H1 (cell line): ENCODE data around the gene GP2. TPM values are rescaled to one million over a fixed set of nuclear protein-coding genes. Genes with fewer than 3 reads are reported as not detected.

ENCODE experiments used
- CTCF ChIA-PET: fragments of 300-600 bp; sonication (Branson Sonifier 250); formaldehyde crosslinking; loops from one replicate; lab custom pipeline; 2021; ENCODE audit not compliant: partially characterized antibody; lab: Charles Lee
- POLR2A ChIA-PET: fragments of 300-600 bp; sonication (Branson Sonifier 250); formaldehyde crosslinking; loops from one replicate; lab custom pipeline; 2021; ENCODE audit warnings: inconsistent platforms; ENCODE audit not compliant: partially characterized antibody; lab: Charles Lee
- DNase-seq, 2 experiments: peaks; one replicate each; pipeline versions ENCODE4 v3.0.0 to v3.0.0-alpha.2; 2010 to 2022; ENCODE audit warnings: low spot score in 2 of 2, low read depth in 1 of 2, mixed read lengths in 1 of 2
- FAIRE-seq: peaks from 2 replicates; lab custom pipeline; 2011; peaks lifted over from hg19 to GRCh38; lab: Jason Lieb, UNC
- H2AFZ ChIP-seq: 2 replicates; pipeline ENCODE4 v1.8.1; 2012; ENCODE audit warnings: low read length, inconsistent platforms
- H2AK5ac ChIP-seq: 2 replicates; pipeline ENCODE4 v1.6.1; 2013; ENCODE audit warnings: low read depth, low read length
- H2BK120ac ChIP-seq: replicated peaks from 2 replicates; pipeline ENCODE3; 2013; ENCODE audit warnings: low read depth, low read length, inconsistent platforms
- H2BK12ac ChIP-seq: 2 replicates; pipeline ENCODE4 v1.6.1; 2013; ENCODE audit warnings: low read depth, low read length
- H2BK15ac ChIP-seq: 2 replicates; pipeline ENCODE4 v1.6.1; 2013; ENCODE audit warnings: low read length
- H2BK20ac ChIP-seq: 2 replicates; pipeline ENCODE4 v1.6.1; 2013; ENCODE audit warnings: low read length
- H2BK5ac ChIP-seq: 2 replicates; pipeline ENCODE4 v1.6.1; 2013; ENCODE audit warnings: low read depth, low read length
- H3K14ac ChIP-seq: 2 replicates; pipeline ENCODE4 v1.6.1; 2013; ENCODE audit warnings: inconsistent platforms; ENCODE audit not compliant: insufficient read length
- H3K18ac ChIP-seq: 2 replicates; pipeline ENCODE4 v1.6.1; 2013; ENCODE audit warnings: low read length; ENCODE audit errors: extremely low read depth
- H3K23ac ChIP-seq: 2 replicates; pipeline ENCODE4 v1.6.1; 2013; ENCODE audit warnings: inconsistent platforms; ENCODE audit not compliant: insufficient read length
- H3K23me2 ChIP-seq: 2 replicates; pipeline ENCODE4 v1.6.1; 2013; ENCODE audit warnings: low read depth, low read length
- H3K27ac ChIP-seq: 2 replicates; pipeline ENCODE4 v1.6.1; 2011; ENCODE audit warnings: low read depth, low read length, inconsistent platforms
- H3K27me3 ChIP-seq, 4 experiments: replicated peaks in 1 of 4; 1 replicate in 1 of 4; 2 replicates in 3 of 4; pipeline versions ENCODE4 v1.6.1 to v1.8.1; 2011 to 2013; ENCODE audit warnings: low read length in 3 of 4, mild to moderate bottlenecking in 3 of 4, inconsistent platforms in 2 of 4, mixed read lengths in 2 of 4, moderate library complexity in 1 of 4; ENCODE audit not compliant: control insufficient read depth in 3 of 4, insufficient read depth in 3 of 4; ENCODE audit errors: extremely low read depth in 1 of 4
- H3K36me3 ChIP-seq, 4 experiments: 2 replicates each; pipeline versions ENCODE4 v1.6.1 to v1.8.1; 2011 to 2013; ENCODE audit warnings: mild to moderate bottlenecking in 4 of 4, low read length in 3 of 4, moderate library complexity in 2 of 4, control low read depth in 1 of 4, inconsistent platforms in 1 of 4; ENCODE audit not compliant: insufficient read depth in 4 of 4, control insufficient read depth in 2 of 4
- H3K4ac ChIP-seq: replicated peaks from 2 replicates; pipeline ENCODE3; 2013; ENCODE audit warnings: low read length, low read depth, mixed read lengths, inconsistent platforms; ENCODE audit not compliant: insufficient read length
- H3K4me1 ChIP-seq, 4 experiments: replicated peaks in 1 of 4; 1 replicate in 1 of 4; 2 replicates in 3 of 4; pipeline versions ENCODE4 v1.6.1 to v1.8.1; 2011 to 2013; ENCODE audit warnings: low read length in 3 of 4, inconsistent platforms in 2 of 4, mixed read lengths in 1 of 4; ENCODE audit not compliant: insufficient read depth in 4 of 4, control insufficient read depth in 3 of 4
- H3K4me2 ChIP-seq, 2 experiments: 2 replicates each; pipeline versions ENCODE4 v1.6.1 to v1.8.1; 2011 to 2013; ENCODE audit warnings: low read depth in 2 of 2, low read length in 2 of 2, control low read depth in 1 of 2, inconsistent platforms in 1 of 2, mild to moderate bottlenecking in 1 of 2; ENCODE audit not compliant: insufficient read depth in 1 of 2
- H3K4me3 ChIP-seq, 4 experiments: fragments of 200-600, 300-600 bp in 1 of 4; sonication (generic), shearing (Covaris generic), sonication (Bioruptor Twin) in 1 of 4; 2 replicates each; pipeline versions ENCODE4 v1.5.1 to v1.8.1; 2011 to 2016; ENCODE audit warnings: low read length in 4 of 4, low read depth in 3 of 4, control low read depth in 2 of 4, inconsistent platforms in 2 of 4, mild to moderate bottlenecking in 2 of 4, mixed read lengths in 1 of 4, moderate library complexity in 1 of 4; ENCODE audit not compliant: insufficient read depth in 2 of 4; ENCODE audit errors: extremely low read depth in 1 of 4
- H3K56ac ChIP-seq: replicated peaks from 2 replicates; pipeline ENCODE3; 2013; ENCODE audit warnings: low read depth, mild to moderate bottlenecking, mixed read lengths, low read length, inconsistent platforms; ENCODE audit not compliant: insufficient read length
- H3K79me1 ChIP-seq: 2 replicates; pipeline ENCODE4 v1.6.1; 2013; ENCODE audit warnings: low read depth, low read length, control low read depth
- H3K79me2 ChIP-seq, 2 experiments: 2 replicates each; pipeline versions ENCODE4 v1.6.1 to v1.8.1; 2012 to 2013; ENCODE audit warnings: low read length in 2 of 2, mild to moderate bottlenecking in 2 of 2, inconsistent platforms in 1 of 2; ENCODE audit not compliant: insufficient read depth in 2 of 2, control insufficient read depth in 1 of 2
- H3K9ac ChIP-seq, 4 experiments: replicated peaks in 1 of 4; 1 replicate in 1 of 4; 2 replicates in 3 of 4; pipeline versions ENCODE4 v1.6.1 to v1.8.1; 2011 to 2013; ENCODE audit warnings: low read depth in 3 of 4, low read length in 3 of 4, control low read depth in 2 of 4, mild to moderate bottlenecking in 2 of 4, moderate library complexity in 2 of 4, inconsistent platforms in 1 of 4; ENCODE audit errors: extremely low read depth in 1 of 4
- H3K9me3 ChIP-seq, 2 experiments: 2 replicates each; pipeline versions ENCODE4 v1.6.1 to v1.8.1; 2012 to 2013; ENCODE audit warnings: mild to moderate bottlenecking in 2 of 2, moderate library complexity in 2 of 2, control low read depth in 1 of 2, inconsistent platforms in 1 of 2, low read depth in 1 of 2, low read length in 1 of 2, mixed read lengths in 1 of 2; ENCODE audit not compliant: insufficient read depth in 2 of 2
- H4K20me1 ChIP-seq, 2 experiments: replicated peaks in 1 of 2; 2 replicates each; pipeline versions ENCODE3 to v1.8.1; 2011 to 2013; ENCODE audit warnings: inconsistent platforms in 2 of 2, low read length in 2 of 2, mild to moderate bottlenecking in 1 of 2; ENCODE audit not compliant: insufficient read depth in 2 of 2, control insufficient read depth in 1 of 2
- H4K5ac ChIP-seq: 2 replicates; pipeline ENCODE4 v1.6.1; 2013; ENCODE audit warnings: low read length, low read depth, mixed read lengths, inconsistent platforms; ENCODE audit not compliant: insufficient read length
- H4K8ac ChIP-seq: 2 replicates; pipeline ENCODE4 v1.8.0; 2013; ENCODE audit warnings: mild to moderate bottlenecking, moderate library complexity, low read length, inconsistent platforms; ENCODE audit not compliant: insufficient read depth; ENCODE audit errors: extremely low read depth
- H4K91ac ChIP-seq: replicated peaks from 2 replicates; pipeline ENCODE3; 2013; ENCODE audit warnings: low read length, mixed read lengths, inconsistent platforms; ENCODE audit not compliant: insufficient read length
- CEBPB ChIP-seq: IDR thresholded peaks from 2 replicates; pipeline ENCODE4 v1.6.1; 2012; ENCODE audit warnings: low read depth, low read length
- NANOG ChIP-seq: IDR thresholded peaks from 2 replicates; pipeline ENCODE4 v1.6.1; 2011; ENCODE audit warnings: low read length, low read depth, mild to moderate bottlenecking, inconsistent platforms; ENCODE audit not compliant: insufficient read depth, poor library complexity, severe bottlenecking
- polyA plus RNA-seq, 7 experiments: library from polyadenylated mRNA; depleted of rRNA in 3 of 7; stranded (reverse) in 5 of 7; unstranded in 2 of 7; fragments of >200 nt in 5 of 7; fragments of 200-250 nt in 2 of 7; gene quantifications; 1 replicate in 5 of 7; 2 replicates in 1 of 7; 4 replicates in 1 of 7; pipeline versions ENCODE4 v1.2.1 to v1.2.3, GENCODE V29; 2011 to 2013; ENCODE audit warnings: missing spikeins in 2 of 7, mixed read lengths in 2 of 7
- total RNA-seq: library from RNA; stranded (reverse); fragmentation: NEBNext Ultra II Directional; extraction: Animal tissue kit (Norgen Biotek cat#: 25700); gene quantifications from 2 replicates; pipeline ENCODE4 v1.2.1, GENCODE V29; 2021

GP2 gene
- total and polyA plus RNA-seq, 2 of the 8 experiments (the other 6 are each of a cell fraction or from before 2014, with no cell fraction given), result not detected

DNA sequence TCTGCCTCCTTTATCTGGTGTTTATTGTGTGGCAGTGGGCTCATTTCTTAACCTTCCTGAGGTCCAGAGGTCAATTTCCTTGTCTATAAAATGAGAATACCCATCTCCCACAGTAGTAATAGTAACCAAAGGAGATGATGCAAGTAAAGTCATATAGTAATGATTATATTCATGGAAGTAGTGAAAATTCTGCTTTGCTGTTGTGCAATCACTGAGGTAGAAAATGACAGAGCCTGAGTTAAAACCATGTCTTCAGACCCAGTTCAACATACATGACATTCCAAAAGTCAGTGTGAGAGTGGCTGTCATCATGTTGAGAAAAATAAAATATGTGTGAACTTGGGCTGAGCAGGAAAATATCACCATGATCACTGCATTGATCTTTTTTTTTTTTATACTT lies 26.1 kb upstream of the GP2 start:
- no peak overlapping the region for H4K91ac ChIP-seq
- no peak overlapping the region for H4K5ac ChIP-seq
- no peaks in the 10 kb centered on the region for H4K20me1 ChIP-seq
- H3K27ac ChIP-seq, result no peak overlapping the region
- no peak overlapping the region for H2BK20ac ChIP-seq
- H3K4me1 ChIP-seq, result peaks cover 0 to 6% (median 1%) of the 10 kb centered on the region in 4 experiments; a peak in 3 of 7 replicates
- H3K9ac ChIP-seq, result no peak overlapping the region
- FAIRE-seq (no peak), DNase-seq (no peak)
- H3K14ac ChIP-seq, result no peak overlapping the region
- H2BK15ac ChIP-seq, result no peak overlapping the region
- H3K23ac ChIP-seq, result no peak overlapping the region
- no peaks in the 10 kb centered on the region for H3K79me2 ChIP-seq
- POLR2A ChIA-PET, result no interaction called here
- no peaks in the 10 kb centered on the region for H3K79me1 ChIP-seq
- no peak overlapping the region for H2AK5ac ChIP-seq
- no peak overlapping the region for H2BK12ac ChIP-seq
- no peak overlapping the region for H2BK120ac ChIP-seq
- H3K36me3 ChIP-seq, result no peaks in the 10 kb centered on the region
- H3K4me3 ChIP-seq, result no peak overlapping the region
- H3K9me3 ChIP-seq, result peaks cover 8 to 11% of the 10 kb centered on the region in 2 experiments; a peak in 2 of 4 replicates
- no peaks in the 10 kb centered on the region for H3K27me3 ChIP-seq
- H4K8ac ChIP-seq, result no peak overlapping the region
- no peak overlapping the region for H3K4ac ChIP-seq
- H3K18ac ChIP-seq, result no peak overlapping the region
- H3K56ac ChIP-seq, result no peak overlapping the region
- no peak overlapping the region for H3K4me2 ChIP-seq
- H2AFZ ChIP-seq, result no peak overlapping the region
- H3K23me2 ChIP-seq, result no peaks in the 10 kb centered on the region
- H2BK5ac ChIP-seq, result no peak overlapping the region
- TF ChIP-seq CEBPB (peak; percentile 4; the same call in 1 of the 2 replicates), NANOG (no peak)
- CTCF ChIA-PET, result interaction anchor here (1.0 to 1.1 kb wide), 2 partner anchors 14 to 33 kb away, joined by 5 read pairs; no protein-coding TSS in a partner anchor
